Esophagus squamous epithelium (tissue), 5 donors: ENCODE measurements around the gene STAC3. TPM values are rescaled to one million over a fixed set of nuclear protein-coding genes. Genes with fewer than 3 reads are reported as not detected.

Source experiments
- DNase-seq: peaks from one replicate; lab custom pipeline; 2025; lab: John Stamatoyannopoulos, UW
- H3K27ac ChIP-seq, 4 donors: fragments of 200-600 bp; sonication (generic); one replicate each; pipeline ENCODE4 v1.5.1; 2016 to 2019; ENCODE audit warnings: mild to moderate bottlenecking in 1 of 4
- H3K27me3 ChIP-seq, 4 donors: fragments of 200-600 bp; sonication (generic); 1 replicate in 3 of 4; 2 replicates in 1 of 4; pipeline versions ENCODE4 v1.5.1 to v1.6.0; 2017 to 2021; ENCODE audit warnings: antibody characterized with exemption in 1 of 4
- H3K36me3 ChIP-seq, 3 donors: fragments of 200-600 bp; sonication (generic); one replicate each; pipeline ENCODE4 v1.5.1; 2016 to 2019
- H3K4me1 ChIP-seq, 3 donors: fragments of 200-600 bp; sonication (generic); one replicate each; pipeline ENCODE4 v1.5.1; 2017 to 2019
- H3K4me3 ChIP-seq, 4 donors: fragments of 200-600 bp; sonication (generic); 1 replicate in 3 of 4; 2 replicates in 1 of 4; pipeline ENCODE4 v1.5.1; 2016 to 2019; ENCODE audit warnings: mild to moderate bottlenecking in 2 of 4, moderate library complexity in 1 of 4
- H3K9me3 ChIP-seq, 3 donors: fragments of 200-600 bp; sonication (generic); one replicate each; pipeline ENCODE4 v1.5.1; 2016 to 2019
- POLR2A ChIP-seq, 4 donors: fragments of 450-650 bp; IDR thresholded peaks; one replicate each; pipeline ENCODE4 v1.6.1; 2017; ENCODE audit warnings: antibody characterized with exemption in 4 of 4, mild to moderate bottlenecking in 4 of 4, moderate library complexity in 3 of 4
- WGBS, 2 donors: methylation state at CpG; one replicate each; pipeline ENCODE4 v1.1.5; 2018; 5-methylcytosine and 5-hydroxymethylcytosine counted together
- intact Hi-C: fragments of 100-400 bp; cut with DNase I; formaldehyde crosslinking; loops from one replicate; pipeline ENCODE4 v1.15.0; 2022
- total RNA-seq, 4 donors: library from RNA; depleted of rRNA; stranded (reverse); fragments of >200 nt; gene quantifications; one replicate each; pipeline ENCODE4 v1.1.0, GENCODE V29; 2016
- TF ChIP-seq, protein P1 (sequence below), 6 experiments: fragments of 450-650 bp in 4 of 6; fragments of 200-600 bp in 2 of 6; sonication (generic) in 2 of 6; IDR thresholded peaks; one replicate each; pipeline ENCODE4 v1.5.1; 2016 to 2019; ENCODE audit warnings: antibody characterized with exemption in 6 of 6, mild to moderate bottlenecking in 4 of 6, moderate library complexity in 4 of 6
- donor health status: DM: yes; HTN: yes; CAD: no.

Gene STAC3
- total RNA-seq, 4 donors from 2014 or later, result 0.29 to 0.95 (median 0.47) TPM

DNA sequence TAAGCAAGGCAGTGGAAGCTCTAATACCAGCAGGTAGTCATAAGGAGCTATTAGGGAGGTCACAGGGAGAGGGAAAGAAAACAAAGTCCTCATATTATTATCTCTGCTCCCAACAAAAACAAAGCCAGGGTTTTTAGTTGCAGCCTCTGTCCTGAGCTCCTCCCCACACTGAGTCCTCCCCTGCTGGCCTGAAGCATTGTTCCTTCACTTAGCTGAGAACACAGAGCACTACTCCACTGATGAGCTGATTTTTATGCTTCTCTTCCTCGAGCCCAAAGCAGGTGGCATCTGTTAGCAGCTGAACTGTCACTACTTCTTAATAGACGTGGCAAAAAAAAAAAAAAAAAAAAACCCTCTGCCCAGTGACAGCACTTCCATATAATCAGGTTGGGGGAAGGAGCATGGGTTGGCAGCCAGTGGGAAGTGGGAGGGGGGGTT is 10.5 kb upstream of the STAC3 start:
- Histone ChIP-seq H3K27ac (no peak overlapping the region), H3K36me3 (peaks cover under 1 to 94% (median 11%) of the 10 kb centered on the region in 3 donors), H3K9me3 (no peaks in the 10 kb centered on the region), H3K4me1 (no peaks in the 10 kb centered on the region), H3K4me3 (no peak overlapping the region), H3K27me3 (no peaks in the 10 kb centered on the region)
- WGBS, 2 donors, result 46 to 53% methylated on average over 2 of the region's 2 CpGs
- no peak for DNase-seq
- TF ChIP-seq, protein P1, sequence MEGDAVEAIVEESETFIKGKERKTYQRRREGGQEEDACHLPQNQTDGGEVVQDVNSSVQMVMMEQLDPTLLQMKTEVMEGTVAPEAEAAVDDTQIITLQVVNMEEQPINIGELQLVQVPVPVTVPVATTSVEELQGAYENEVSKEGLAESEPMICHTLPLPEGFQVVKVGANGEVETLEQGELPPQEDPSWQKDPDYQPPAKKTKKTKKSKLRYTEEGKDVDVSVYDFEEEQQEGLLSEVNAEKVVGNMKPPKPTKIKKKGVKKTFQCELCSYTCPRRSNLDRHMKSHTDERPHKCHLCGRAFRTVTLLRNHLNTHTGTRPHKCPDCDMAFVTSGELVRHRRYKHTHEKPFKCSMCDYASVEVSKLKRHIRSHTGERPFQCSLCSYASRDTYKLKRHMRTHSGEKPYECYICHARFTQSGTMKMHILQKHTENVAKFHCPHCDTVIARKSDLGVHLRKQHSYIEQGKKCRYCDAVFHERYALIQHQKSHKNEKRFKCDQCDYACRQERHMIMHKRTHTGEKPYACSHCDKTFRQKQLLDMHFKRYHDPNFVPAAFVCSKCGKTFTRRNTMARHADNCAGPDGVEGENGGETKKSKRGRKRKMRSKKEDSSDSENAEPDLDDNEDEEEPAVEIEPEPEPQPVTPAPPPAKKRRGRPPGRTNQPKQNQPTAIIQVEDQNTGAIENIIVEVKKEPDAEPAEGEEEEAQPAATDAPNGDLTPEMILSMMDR (IDR thresholded peaks at IDR 0.05), result no peak
- no peak for TF ChIP-seq POLR2A (IDR thresholded peaks at IDR 0.05)
- intact Hi-C loops, result no loop called here

DNA sequence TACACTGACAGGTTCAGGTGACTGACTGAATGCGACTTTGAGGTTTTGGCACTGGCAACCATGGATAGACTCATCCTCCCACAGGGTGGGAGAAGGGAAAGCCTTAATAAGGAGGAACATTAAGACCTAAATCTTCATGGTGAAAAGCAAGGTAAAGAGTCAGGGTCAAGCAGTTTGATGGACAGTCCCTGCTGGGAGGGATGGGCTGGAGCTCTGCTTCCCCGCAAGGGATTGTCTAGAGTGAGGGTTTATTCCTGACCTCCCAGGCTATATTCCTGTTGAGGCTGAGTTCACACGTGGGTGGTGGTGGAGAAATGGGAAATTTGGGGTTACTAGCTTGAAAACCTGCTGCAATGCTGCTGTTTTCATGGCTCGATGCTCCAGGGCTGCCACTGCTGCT is 9.4 kb upstream of the STAC3 start:
- Histone ChIP-seq H3K27ac (no peak overlapping the region), H3K27me3 (no peaks in the 10 kb centered on the region), H3K9me3 (no peaks in the 10 kb centered on the region), H3K36me3 (peaks cover 0 to 94% (median 19%) of the 10 kb centered on the region in 3 donors), H3K4me3 (no peak overlapping the region), H3K4me1 (no peaks in the 10 kb centered on the region)
- TF ChIP-seq, protein P1 (IDR thresholded peaks at IDR 0.05), result no peak
- no peak for TF ChIP-seq POLR2A (IDR thresholded peaks at IDR 0.05)
- DNase-seq, result no peak
- intact Hi-C loops, result no loop called here
- 81 to 87% methylated on average over 4 of the region's 4 CpGs for WGBS, 2 donors

GRCh38 chr12:57258977-57259970 is 8.3 kb upstream of the STAC3 start:
- H3K9me3 ChIP-seq, result no peaks in the 10 kb centered on the region
- 70 to 71% methylated on average over 4 to 6 of the region's 6 CpGs for WGBS, 2 donors
- intact Hi-C loops, result no loop called here
- H3K4me1 ChIP-seq, result no peaks in the 10 kb centered on the region
- H3K27me3 ChIP-seq, result no peaks in the 10 kb centered on the region
- H3K27ac ChIP-seq, result no peak overlapping the region
- DNase-seq, result no peak
- no peak overlapping the region for H3K4me3 ChIP-seq
- TF ChIP-seq, protein P1 (IDR thresholded peaks at IDR 0.05), result no peak
- TF ChIP-seq POLR2A (IDR thresholded peaks at IDR 0.05), result no peak
- H3K36me3 ChIP-seq, result peaks cover 0 to 94% (median 19%) of the 10 kb centered on the region in 3 donors

DNA sequence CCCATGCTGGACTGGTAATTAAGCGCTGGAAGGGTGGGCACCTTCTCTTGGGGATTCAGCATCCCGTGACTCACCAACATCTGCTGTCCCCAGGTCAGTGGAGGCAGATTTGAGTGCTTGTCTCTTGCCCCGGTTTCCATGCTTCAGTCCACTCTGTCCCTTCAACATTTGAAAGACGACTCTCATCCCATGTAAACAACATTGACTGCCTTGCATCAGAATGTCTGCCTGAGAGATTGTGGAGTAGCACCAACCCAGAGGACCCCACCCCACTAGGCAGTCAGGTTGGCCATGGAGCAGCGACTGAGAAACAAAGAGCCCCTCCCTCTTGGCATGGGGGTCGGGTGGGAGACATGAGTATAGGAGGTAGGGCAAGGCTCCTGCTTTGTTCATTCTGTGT is 4.9 kb upstream of the STAC3 start:
- intact Hi-C loops, result no loop called here
- TF ChIP-seq, protein P1 (IDR thresholded peaks at IDR 0.05), result no peak
- no peak for TF ChIP-seq POLR2A (IDR thresholded peaks at IDR 0.05)
- 80 to 100% methylated on average over 1 to 2 of the region's 6 CpGs for WGBS, 2 donors
- DNase-seq, result no peak
- Histone ChIP-seq H3K36me3 (peaks cover 0 to 79% (median 19%) of the 10 kb centered on the region in 3 donors), H3K27ac (no peak overlapping the region), H3K4me1 (no peaks in the 10 kb centered on the region), H3K9me3 (no peaks in the 10 kb centered on the region), H3K4me3 (no peak overlapping the region), H3K27me3 (no peaks in the 10 kb centered on the region)
